GM18508 (cell line): Measurements from ENCODE around the gene AMZ1.

ENCODE experiments used
- ATAC-seq: cut with Tn5 transposase; IDR thresholded peaks from one replicate; pipeline ENCODE4 v1.9.1; 2021; ENCODE audit warnings: moderate number of reproducible peaks; ENCODE audit not compliant: insufficient read depth, unreplicated experiment

AMZ1 gene

GRCh38 chr7:2764621-2765020 lies 76.6 kb downstream of the AMZ1 start:
- ATAC-seq, result no peak
